GM12864 (cell line): ENCODE results near the gene PAX5.

Experiments used
- DNase-seq: peaks from one replicate; pipeline ENCODE4 v3.0.0-alpha.2; 2011; ENCODE audit warnings: low read depth
- H3K4me3 ChIP-seq: 2 replicates; pipeline ENCODE4 v1.5.1; 2011; ENCODE audit warnings: mild to moderate bottlenecking, low read depth, low read length, control low read depth
- CTCF ChIP-seq: IDR thresholded peaks from 2 replicates; pipeline ENCODE4 v1.5.1; 2011; ENCODE audit warnings: low read depth, mild to moderate bottlenecking, moderate library complexity, low read length, control low read depth, inconsistent platforms; ENCODE audit errors: missing control alignments

Gene PAX5

GRCh38 chr9:36835271-36835996 is 198.6 kb downstream of the PAX5 start:
- DNase-seq = no peak
- no peak for TF ChIP-seq CTCF
- no peak overlapping the region for H3K4me3 ChIP-seq

- TF ChIP-seq CTCF = no peak
- no peak overlapping the region for H3K4me3 ChIP-seq
- no peak for DNase-seq
These were observed 199.3 kb downstream of the PAX5 start for GRCh38 chr9:36834736-36835135.

- TF ChIP-seq CTCF = no peak
- no peak for DNase-seq
These were observed 200.1 kb downstream of the PAX5 start for GRCh38 chr9:36833954-36834353.

GRCh38 chr9:36832164-36832795 is 201.8 kb downstream of the PAX5 start:
- no peak overlapping the region for H3K4me3 ChIP-seq
- DNase-seq = no peak
- no peak for TF ChIP-seq CTCF

More at GRCh38 chr9:36833954-36834353, 200.1 kb downstream of the PAX5 start:
- H3K4me3 ChIP-seq = no peak overlapping the region

- TF ChIP-seq CTCF = no peak
- no peak for DNase-seq
- H3K4me3 ChIP-seq = no peak overlapping the region
These were observed 202.5 kb downstream of the PAX5 start for GRCh38 chr9:36831381-36832161.

- no peak for DNase-seq
- no peak overlapping the region for H3K4me3 ChIP-seq
- TF ChIP-seq CTCF = no peak
These were observed 205.5 kb downstream of the PAX5 start for GRCh38 chr9:36828611-36829013.
